Measurements from ENCODE around the gene THYN1. TPM values are rescaled to one million over a fixed set of nuclear protein-coding genes. Genes with fewer than 3 reads are reported as not detected.

The THYN1 gene
- total RNA-seq, 4 donors from 2014 or later: 12.7 to 27.8 (median 17.2) TPM

- in situ Hi-C loops (cut with MboI; ENCODE audit: low sequenced_read_pairs in 4 of 4): no loop called here
- peaks cover 0 to 49% of the 10 kb centered on the region in 2 donors for H3K36me3 ChIP-seq
Observed at GRCh38 chr11:134264966-134265764, 12.0 kb upstream of the THYN1 start.

DNA sequence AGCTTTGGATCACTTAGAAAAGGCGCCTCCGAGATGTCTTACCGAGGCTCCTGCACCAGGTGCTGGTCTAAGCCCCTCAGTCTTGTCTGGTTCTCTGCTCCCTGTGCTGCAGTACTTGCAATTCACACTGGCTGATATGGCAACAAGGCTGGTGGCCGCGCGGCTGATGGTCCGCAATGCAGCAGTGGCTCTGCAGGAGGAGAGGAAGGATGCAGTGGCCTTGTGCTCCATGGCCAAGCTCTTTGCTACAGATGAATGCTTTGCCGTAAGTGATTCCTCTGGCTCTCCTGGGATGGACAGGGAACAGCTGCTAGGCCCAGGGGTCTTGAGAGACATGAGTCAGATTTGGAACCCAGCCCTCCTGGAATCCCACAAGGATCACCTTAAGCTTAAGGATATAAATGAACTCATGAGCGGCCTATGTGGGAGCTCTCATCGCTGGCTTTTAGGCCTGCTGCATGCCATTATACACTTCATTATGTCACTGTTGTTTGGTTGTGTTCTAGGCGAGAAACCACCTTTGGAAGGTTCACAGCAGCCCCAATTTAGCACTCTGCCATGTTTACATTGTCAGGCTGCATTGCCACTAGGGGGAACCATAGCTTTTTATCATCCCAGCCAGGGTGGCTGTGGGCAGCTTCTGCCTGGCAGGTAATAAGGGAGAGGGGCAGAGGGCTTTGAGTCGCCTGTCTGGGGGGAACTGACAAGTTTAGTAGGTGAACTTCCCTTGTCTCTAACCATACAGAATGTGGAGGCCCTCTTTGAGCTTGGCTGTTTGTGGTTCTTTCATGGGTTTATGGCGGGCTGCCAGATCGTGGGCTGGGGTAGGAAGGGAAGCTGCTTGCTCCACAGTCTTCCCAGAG, 8.7 kb upstream of the THYN1 start:
- intact Hi-C loops (cut with DNase I; ENCODE audit: low total_unique reads) (no loop called here), in situ Hi-C loops (cut with MboI; ENCODE audit: low sequenced_read_pairs in 4 of 4) (no loop called here)
- TF ChIP-seq POLR2A (IDR thresholded peaks at IDR 0.05): no peak
- TF ChIP-seq, protein P1, sequence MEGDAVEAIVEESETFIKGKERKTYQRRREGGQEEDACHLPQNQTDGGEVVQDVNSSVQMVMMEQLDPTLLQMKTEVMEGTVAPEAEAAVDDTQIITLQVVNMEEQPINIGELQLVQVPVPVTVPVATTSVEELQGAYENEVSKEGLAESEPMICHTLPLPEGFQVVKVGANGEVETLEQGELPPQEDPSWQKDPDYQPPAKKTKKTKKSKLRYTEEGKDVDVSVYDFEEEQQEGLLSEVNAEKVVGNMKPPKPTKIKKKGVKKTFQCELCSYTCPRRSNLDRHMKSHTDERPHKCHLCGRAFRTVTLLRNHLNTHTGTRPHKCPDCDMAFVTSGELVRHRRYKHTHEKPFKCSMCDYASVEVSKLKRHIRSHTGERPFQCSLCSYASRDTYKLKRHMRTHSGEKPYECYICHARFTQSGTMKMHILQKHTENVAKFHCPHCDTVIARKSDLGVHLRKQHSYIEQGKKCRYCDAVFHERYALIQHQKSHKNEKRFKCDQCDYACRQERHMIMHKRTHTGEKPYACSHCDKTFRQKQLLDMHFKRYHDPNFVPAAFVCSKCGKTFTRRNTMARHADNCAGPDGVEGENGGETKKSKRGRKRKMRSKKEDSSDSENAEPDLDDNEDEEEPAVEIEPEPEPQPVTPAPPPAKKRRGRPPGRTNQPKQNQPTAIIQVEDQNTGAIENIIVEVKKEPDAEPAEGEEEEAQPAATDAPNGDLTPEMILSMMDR (IDR thresholded peaks at IDR 0.05 in 4 of 5, conservative IDR thresholded peaks at IDR 0.05 in 1 of 5): peak in 1 of 5 experiments; percentile 27
- DNase-seq: no peak
- ATAC-seq: no peak
- H3K36me3 ChIP-seq: peaks cover 0 to 77% of the 10 kb centered on the region in 2 donors
- H3K27me3 ChIP-seq: no peaks in the 10 kb centered on the region
- no peaks in the 10 kb centered on the region for H3K4me1 ChIP-seq
- H3K9me3 ChIP-seq: no peaks in the 10 kb centered on the region
- no peak overlapping the region for H3K27ac ChIP-seq
- H3K4me3 ChIP-seq: no peak overlapping the region

More at GRCh38 chr11:134264966-134265764, 12.0 kb upstream of the THYN1 start:
- TF ChIP-seq, protein P1 (IDR thresholded peaks at IDR 0.05 in 4 of 5, conservative IDR thresholded peaks at IDR 0.05 in 1 of 5): no peak
- TF ChIP-seq POLR2A (IDR thresholded peaks at IDR 0.05): no peak
- no peak overlapping the region for H3K27ac ChIP-seq
- no peak for ATAC-seq
- H3K4me1 ChIP-seq: no peaks in the 10 kb centered on the region
- H3K9me3 ChIP-seq: no peaks in the 10 kb centered on the region
- intact Hi-C loops (cut with DNase I; ENCODE audit: low total_unique reads): no loop called here
- no peak overlapping the region for H3K4me3 ChIP-seq
- H3K27me3 ChIP-seq: peaks cover 0 to 4% (median 0%) of the 10 kb centered on the region in 3 donors
- DNase-seq: no peak

DNA sequence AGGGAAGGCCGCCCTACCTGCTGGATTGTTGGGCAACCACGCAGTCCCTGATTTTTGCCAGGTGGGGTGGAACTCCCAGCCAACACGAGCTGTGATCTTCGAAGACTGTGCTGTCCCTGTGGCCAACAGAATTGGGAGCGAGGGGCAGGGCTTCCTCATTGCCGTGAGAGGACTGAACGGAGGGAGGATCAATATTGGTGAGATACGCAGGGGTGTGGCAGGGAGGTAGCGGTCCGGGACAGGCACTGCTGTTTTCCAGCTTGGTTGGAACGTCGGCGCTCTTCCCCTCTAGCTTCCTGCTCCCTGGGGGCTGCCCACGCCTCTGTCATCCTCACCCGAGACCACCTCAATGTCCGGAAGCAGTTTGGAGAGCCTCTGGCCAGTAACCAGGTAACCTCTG, 7.8 kb upstream of the THYN1 start:
- in situ Hi-C loops (cut with MboI; ENCODE audit: low sequenced_read_pairs in 4 of 4): no loop called here
- Histone ChIP-seq H3K27ac (no peak overlapping the region), H3K27me3 (no peaks in the 10 kb centered on the region), H3K36me3 (peaks cover 0 to 83% of the 10 kb centered on the region in 2 donors), H3K4me3 (no peak overlapping the region), H3K4me1 (peaks cover 0 to 4% of the 10 kb centered on the region in 2 donors), H3K9me3 (no peaks in the 10 kb centered on the region)
- no peak for DNase-seq
- no peak for TF ChIP-seq POLR2A (IDR thresholded peaks at IDR 0.05)
- ATAC-seq: no peak
- intact Hi-C loops (cut with DNase I; ENCODE audit: low total_unique reads): no loop called here

DNA sequence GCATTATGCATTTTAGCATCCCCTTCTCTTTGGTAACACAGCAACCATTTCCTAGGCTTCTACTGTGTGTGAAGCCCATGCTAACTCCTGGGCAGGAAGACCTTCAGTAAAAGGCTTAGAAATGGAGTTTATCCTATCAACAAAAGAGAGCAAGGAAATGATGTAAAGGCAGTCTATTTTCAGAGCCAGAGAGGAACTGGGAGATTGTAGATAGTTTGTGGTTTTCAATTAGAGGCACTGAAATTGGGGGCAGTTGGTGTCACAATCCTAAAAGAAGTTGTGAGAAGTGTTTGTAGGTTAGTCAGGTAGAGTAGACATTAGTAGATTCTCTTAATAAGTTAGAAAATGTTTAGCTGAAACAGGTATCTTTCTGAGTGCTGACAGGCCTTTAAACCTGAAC, 7.4 kb upstream of the THYN1 start:
- ATAC-seq (no peak), DNase-seq (no peak)
- Histone ChIP-seq H3K9me3 (no peaks in the 10 kb centered on the region), H3K4me3 (no peak overlapping the region), H3K27ac (no peak overlapping the region), H3K27me3 (no peaks in the 10 kb centered on the region), H3K36me3 (peaks cover 0 to 83% of the 10 kb centered on the region in 2 donors), H3K4me1 (peaks cover 2 to 4% of the 10 kb centered on the region in 2 donors)
- TF ChIP-seq, protein P1 (IDR thresholded peaks at IDR 0.05 in 4 of 5, conservative IDR thresholded peaks at IDR 0.05 in 1 of 5): no peak
- TF ChIP-seq POLR2A (IDR thresholded peaks at IDR 0.05): no peak
- in situ Hi-C loops (cut with MboI; ENCODE audit: low sequenced_read_pairs in 4 of 4) (no loop called here), intact Hi-C loops (cut with DNase I; ENCODE audit: low total_unique reads) (no loop called here)

- Histone ChIP-seq H3K4me1 (peaks cover 15 to 19% of the 10 kb centered on the region in 2 donors), H3K4me3 (no peak overlapping the region), H3K36me3 (peaks cover 0 to 67% of the 10 kb centered on the region in 2 donors), H3K27me3 (no peaks in the 10 kb centered on the region), H3K9me3 (no peaks in the 10 kb centered on the region), H3K27ac (no peak overlapping the region)
- no peak for TF ChIP-seq POLR2A (IDR thresholded peaks at IDR 0.05)
- TF ChIP-seq, protein P1 (IDR thresholded peaks at IDR 0.05 in 4 of 5, conservative IDR thresholded peaks at IDR 0.05 in 1 of 5): no peak
- ATAC-seq: no peak
- intact Hi-C loops (cut with DNase I; ENCODE audit: low total_unique reads): no loop called here
- in situ Hi-C loops (cut with MboI; ENCODE audit: low sequenced_read_pairs in 4 of 4): no loop called here
- DNase-seq: no peak
Observed at GRCh38 chr11:134258577-134258976, 5.4 kb upstream of the THYN1 start.

Data from gastrocnemius medialis (tissue), 4 donors.